Measurements from ENCODE around the gene CINP.

CINP gene

DNA sequence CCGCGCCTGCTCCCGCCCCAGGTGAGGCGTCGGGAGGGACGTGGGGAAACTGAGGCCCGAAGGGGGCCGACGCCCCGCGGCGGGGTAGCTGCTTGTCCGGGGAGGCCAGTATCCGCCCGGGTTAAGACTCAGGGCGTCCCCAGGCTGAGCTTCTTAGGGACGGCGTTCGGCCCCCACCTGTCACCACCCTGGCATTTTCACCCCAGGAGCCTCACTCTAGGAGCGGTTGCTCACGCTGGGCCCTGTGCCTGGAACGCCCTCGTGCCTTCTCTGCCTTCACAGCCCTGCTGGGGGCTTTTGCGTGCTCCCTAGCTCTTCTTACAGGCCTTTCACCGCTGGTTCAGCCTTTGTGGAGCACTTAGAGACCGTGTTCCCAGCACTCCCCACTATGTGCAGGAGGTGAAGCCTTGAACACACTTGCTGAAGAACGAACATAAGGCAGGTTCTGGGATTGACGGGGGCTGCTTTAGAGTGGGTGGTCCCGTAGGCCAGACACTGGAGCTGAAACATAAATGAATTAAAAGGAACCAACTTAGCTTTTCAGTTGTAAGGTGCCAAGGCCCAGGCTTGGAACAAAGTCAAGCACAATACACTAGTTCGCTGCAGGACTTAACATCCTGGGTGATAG is 42.5 kb downstream of the CINP start:
- H2AFZ ChIP-seq (ENCODE audit: low read depth, low read length) = peak overlapping the region; percentile 61; the same call in 1 of the 2 replicates
- no peaks in the 10 kb centered on the region for H3K36me3 ChIP-seq (replicated peaks; ENCODE audit: low read depth, low read length)
- peak overlapping the region; percentile 88 for H3K9ac ChIP-seq (ENCODE audit: low read length)
- TF ChIP-seq, protein P1, sequence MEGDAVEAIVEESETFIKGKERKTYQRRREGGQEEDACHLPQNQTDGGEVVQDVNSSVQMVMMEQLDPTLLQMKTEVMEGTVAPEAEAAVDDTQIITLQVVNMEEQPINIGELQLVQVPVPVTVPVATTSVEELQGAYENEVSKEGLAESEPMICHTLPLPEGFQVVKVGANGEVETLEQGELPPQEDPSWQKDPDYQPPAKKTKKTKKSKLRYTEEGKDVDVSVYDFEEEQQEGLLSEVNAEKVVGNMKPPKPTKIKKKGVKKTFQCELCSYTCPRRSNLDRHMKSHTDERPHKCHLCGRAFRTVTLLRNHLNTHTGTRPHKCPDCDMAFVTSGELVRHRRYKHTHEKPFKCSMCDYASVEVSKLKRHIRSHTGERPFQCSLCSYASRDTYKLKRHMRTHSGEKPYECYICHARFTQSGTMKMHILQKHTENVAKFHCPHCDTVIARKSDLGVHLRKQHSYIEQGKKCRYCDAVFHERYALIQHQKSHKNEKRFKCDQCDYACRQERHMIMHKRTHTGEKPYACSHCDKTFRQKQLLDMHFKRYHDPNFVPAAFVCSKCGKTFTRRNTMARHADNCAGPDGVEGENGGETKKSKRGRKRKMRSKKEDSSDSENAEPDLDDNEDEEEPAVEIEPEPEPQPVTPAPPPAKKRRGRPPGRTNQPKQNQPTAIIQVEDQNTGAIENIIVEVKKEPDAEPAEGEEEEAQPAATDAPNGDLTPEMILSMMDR (IDR thresholded peaks at IDR 0.05; ENCODE audit: low read depth, low read length) = no peak
- TF ChIP-seq EZH2phosphoT487 (IDR thresholded peaks at IDR 0.05; ENCODE audit: low read depth) = no peak
- no peaks in the 10 kb centered on the region for H3K9me3 ChIP-seq (ENCODE audit: insufficient read depth, low read length)
- peak overlapping the region; percentile 34 for H3K27ac ChIP-seq (ENCODE audit: low read length)
- H3K79me2 ChIP-seq (ENCODE audit: low read length) = peaks cover 15% of the 10 kb centered on the region
- H3K27me3 ChIP-seq (ENCODE audit: low read depth, low read length) = no peaks in the 10 kb centered on the region
- H3K4me2 ChIP-seq (ENCODE audit: low read length) = peak overlapping the region; percentile 97
- H3K4me3 ChIP-seq (ENCODE audit: low read length) = peak overlapping the region; percentile 91
- no peaks in the 10 kb centered on the region for H4K20me1 ChIP-seq (ENCODE audit: insufficient read depth, low read length)
- peaks cover 30% of the 10 kb centered on the region for H3K4me1 ChIP-seq (ENCODE audit: low read length)

DNA sequence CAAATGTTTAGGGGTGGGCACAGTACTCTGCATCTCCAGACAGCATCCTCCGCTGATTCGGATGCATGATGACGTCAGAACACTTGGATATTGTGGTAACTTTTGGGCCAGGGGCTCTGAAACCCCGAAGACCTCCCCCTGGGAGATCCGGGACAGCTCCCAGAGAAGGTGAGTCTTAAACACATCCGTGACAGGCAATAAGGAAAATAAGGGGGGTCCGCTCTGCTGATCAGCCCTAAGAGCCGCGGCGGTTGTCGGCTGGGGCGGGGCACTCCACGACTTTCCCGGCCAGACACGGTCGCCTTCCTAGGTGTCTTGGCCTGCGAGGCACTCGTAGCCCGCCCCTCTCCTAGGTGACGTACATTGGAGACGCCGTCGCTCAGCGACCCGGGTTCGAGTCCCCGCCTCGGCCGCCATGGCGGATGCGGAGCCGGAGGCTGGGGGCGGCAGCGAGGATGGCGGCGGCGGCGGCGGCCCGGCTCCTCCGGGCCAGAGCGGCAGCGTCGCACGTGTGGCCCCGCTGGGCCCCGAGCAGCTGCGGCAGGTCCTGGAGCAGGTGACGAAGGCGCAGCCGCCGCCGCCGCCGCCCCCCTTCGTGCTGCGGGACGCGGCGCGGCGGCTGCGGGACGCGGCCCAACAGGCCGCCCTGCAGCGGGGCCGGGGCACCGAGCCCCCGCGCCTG is 43.2 kb downstream of the CINP start, which contains the start of gene ZNF839:
TSS of gene ZNF839 (plus strand) at position 396 of the 682 bp plus-strand sequence. CDS start at position 416, 20 bp downstream.
- peak within 1 kb of the TSS; percentile 37 for H3K27ac ChIP-seq (ENCODE audit: low read length)
- TF ChIP-seq EZH2phosphoT487 (IDR thresholded peaks at IDR 0.05; ENCODE audit: low read depth) = no peak
- TF ChIP-seq, protein P1 (IDR thresholded peaks at IDR 0.05; ENCODE audit: low read depth, low read length) = no peak

DNA sequence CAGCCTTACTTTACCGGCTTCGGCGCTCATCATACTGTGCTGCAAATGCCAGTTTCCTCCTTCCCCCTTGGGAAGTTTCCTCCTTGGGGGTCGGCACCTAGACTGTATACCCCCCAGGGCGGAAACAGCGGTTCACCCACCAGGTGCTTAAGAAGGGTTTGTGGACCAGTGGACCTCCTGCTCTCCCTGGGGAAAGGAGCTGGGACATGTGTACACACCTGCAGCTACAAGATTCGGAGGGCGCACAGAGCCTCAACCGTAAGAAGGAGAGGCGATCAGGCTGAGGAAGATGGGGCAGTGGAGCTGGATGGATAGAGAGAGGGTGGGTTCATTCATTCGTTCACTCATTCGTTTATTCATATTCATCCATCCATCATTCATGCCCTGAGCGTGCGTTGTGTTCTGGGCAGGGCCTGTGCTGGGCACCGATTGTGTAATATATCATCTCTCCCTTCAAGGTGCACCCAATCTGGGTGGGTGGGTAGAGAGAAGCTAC is 43.9 kb downstream of the CINP start:
- no peaks in the 10 kb centered on the region for H3K9me3 ChIP-seq (ENCODE audit: insufficient read depth, low read length)
- TF ChIP-seq, protein P1 (IDR thresholded peaks at IDR 0.05; ENCODE audit: low read depth, low read length) = no peak
- no peak for TF ChIP-seq EZH2phosphoT487 (IDR thresholded peaks at IDR 0.05; ENCODE audit: low read depth)
- peak overlapping the region; percentile 91 for H3K4me3 ChIP-seq (ENCODE audit: low read length)
- peaks cover 35% of the 10 kb centered on the region for H3K4me1 ChIP-seq (ENCODE audit: low read length)
- peak overlapping the region; percentile 88 for H3K9ac ChIP-seq (ENCODE audit: low read length)
- peak overlapping the region; percentile 37; the same call in 1 of the 2 replicates for H3K27ac ChIP-seq (ENCODE audit: low read length)
- H3K4me2 ChIP-seq (ENCODE audit: low read length) = peak overlapping the region; percentile 90
- H3K27me3 ChIP-seq (ENCODE audit: low read depth, low read length) = no peaks in the 10 kb centered on the region
- peak overlapping the region; percentile 97 for H2AFZ ChIP-seq (ENCODE audit: low read depth, low read length)
- H4K20me1 ChIP-seq (ENCODE audit: insufficient read depth, low read length) = no peaks in the 10 kb centered on the region
- H3K79me2 ChIP-seq (ENCODE audit: low read length) = peaks cover 15% of the 10 kb centered on the region
- no peaks in the 10 kb centered on the region for H3K36me3 ChIP-seq (replicated peaks; ENCODE audit: low read depth, low read length)

More for the DNA sequence above, 43.2 kb downstream of the CINP start, which contains the start of gene ZNF839:
- Histone ChIP-seq H3K4me2 (ENCODE audit: low read length) (peak within 1 kb of the TSS; percentile 97), H3K27me3 (ENCODE audit: low read depth, low read length) (no peaks in the 10 kb centered on the region), H3K36me3 (replicated peaks; ENCODE audit: low read depth, low read length) (no peaks in the 10 kb centered on the region), H2AFZ (ENCODE audit: low read depth, low read length) (peak within 1 kb of the TSS; percentile 97), H3K79me2 (ENCODE audit: low read length) (peaks cover 15% of the 10 kb centered on the region), H3K4me3 (ENCODE audit: low read length) (peak within 1 kb of the TSS; percentile 91), H4K20me1 (ENCODE audit: insufficient read depth, low read length) (no peaks in the 10 kb centered on the region), H3K4me1 (ENCODE audit: low read length) (peaks cover 35% of the 10 kb centered on the region), H3K9ac (ENCODE audit: low read length) (peak within 1 kb of the TSS; percentile 88), H3K9me3 (ENCODE audit: insufficient read depth, low read length) (no peaks in the 10 kb centered on the region)

Data from OCI-LY3 (cell line).